Neuron (in vitro differentiated cells): ENCODE measurements around the gene MARCO.

Source experiments
- H2AFZ ChIP-seq: one replicate; pipeline ENCODE4 v1.6.1; 2013; ENCODE audit warnings: low read depth, mild to moderate bottlenecking, inconsistent platforms, low read length, moderate library complexity
- H3K27me3 ChIP-seq: one replicate; pipeline ENCODE4 v1.6.1; 2013; ENCODE audit warnings: low read length; ENCODE audit not compliant: insufficient read depth
- H3K36me3 ChIP-seq: one replicate; pipeline ENCODE4 v1.6.1; 2013; ENCODE audit warnings: low read length; ENCODE audit not compliant: insufficient read depth
- H3K4me1 ChIP-seq: one replicate; pipeline ENCODE4 v1.6.1; 2013; ENCODE audit warnings: low read length; ENCODE audit not compliant: insufficient read depth
- H3K4me3 ChIP-seq: 2 replicates; pipeline ENCODE4 v1.5.1; 2013; ENCODE audit warnings: mild to moderate bottlenecking, low read length, moderate library complexity
- H3K9me3 ChIP-seq: one replicate; pipeline ENCODE4 v1.6.1; 2013; ENCODE audit warnings: low read length

The MARCO gene

DNA sequence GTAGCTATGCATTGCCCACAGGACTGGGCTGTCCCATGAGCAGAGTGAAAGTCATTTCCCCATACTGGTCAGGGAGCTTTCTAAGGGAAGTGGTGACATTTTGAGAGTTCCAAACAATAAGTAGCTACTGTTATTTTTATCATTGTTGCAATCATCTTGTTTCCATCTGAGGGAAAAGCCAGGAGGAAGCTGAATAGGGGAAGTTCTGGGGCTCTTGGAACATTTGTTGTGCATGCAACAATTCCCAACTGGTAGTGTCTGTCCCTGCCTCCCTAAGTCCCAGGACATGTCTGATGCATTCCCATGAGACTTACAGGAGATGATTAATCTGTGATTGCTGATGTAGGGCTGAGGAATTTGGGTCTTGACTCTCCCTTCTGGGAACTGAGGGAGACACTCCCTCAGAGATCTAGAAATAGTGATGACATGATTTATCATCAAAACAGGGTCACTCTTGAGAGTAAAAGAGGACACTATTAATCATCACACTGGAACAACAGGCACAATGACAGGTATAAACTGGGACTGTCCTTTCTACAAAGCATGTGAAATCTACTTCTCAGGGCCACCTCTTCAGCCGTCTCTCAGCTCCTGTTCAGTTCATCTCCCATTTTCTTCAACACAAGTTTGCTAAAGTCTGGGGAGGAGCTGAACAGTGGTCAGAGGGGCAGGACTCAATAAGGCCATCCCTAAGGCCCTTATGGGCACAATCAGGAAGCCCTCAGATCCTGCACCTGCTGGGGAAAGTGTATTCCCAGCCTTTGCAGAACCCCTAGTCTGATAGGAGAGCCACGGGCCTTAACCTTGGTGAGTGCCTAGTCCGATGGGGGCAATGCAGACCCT lies 28.0 kb upstream of the MARCO start:
- no peak overlapping the region for H2AFZ ChIP-seq
- no peak overlapping the region for H3K4me3 ChIP-seq
- H3K9me3 ChIP-seq, result no peaks in the 10 kb centered on the region
- H3K36me3 ChIP-seq, result no peaks in the 10 kb centered on the region
- no peaks in the 10 kb centered on the region for H3K27me3 ChIP-seq
- no peaks in the 10 kb centered on the region for H3K4me1 ChIP-seq

DNA sequence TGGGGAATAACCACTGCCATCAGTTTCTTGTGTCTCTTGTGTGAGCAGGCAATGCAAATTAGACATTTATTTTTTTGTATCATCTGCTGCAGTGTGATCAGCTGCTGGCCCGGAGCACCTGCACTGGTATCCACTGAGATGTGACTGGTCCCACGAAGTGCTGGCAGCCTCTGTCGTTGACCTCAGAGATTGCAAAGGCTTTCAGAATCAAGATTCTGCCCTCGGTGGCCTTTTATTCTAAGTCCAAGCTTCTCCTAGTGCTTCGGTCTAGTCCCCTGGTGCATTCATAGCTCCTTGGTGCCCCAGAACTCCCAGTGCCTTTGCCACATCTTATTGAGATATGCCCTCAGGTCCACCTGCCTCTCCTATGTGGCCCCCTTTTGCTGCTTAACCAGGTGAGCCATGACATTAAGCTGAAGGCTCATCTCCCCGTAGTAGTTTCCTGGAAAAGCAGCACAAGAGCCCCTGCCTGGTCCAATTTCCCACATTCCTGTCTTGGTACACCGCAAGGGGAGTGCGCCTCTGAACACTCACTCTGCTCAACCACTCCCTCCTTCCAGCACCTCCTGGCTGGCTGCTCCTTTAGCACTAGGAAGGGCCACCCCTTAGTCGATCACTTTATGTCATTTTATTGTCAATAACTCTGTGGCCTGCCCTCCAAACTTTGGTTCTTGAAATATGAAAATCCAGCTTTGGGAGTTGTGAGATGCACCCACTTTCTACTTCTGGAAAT lies 27.1 kb upstream of the MARCO start:
- no peaks in the 10 kb centered on the region for H3K9me3 ChIP-seq
- no peak overlapping the region for H2AFZ ChIP-seq
- H3K4me3 ChIP-seq, result no peak overlapping the region
- no peaks in the 10 kb centered on the region for H3K27me3 ChIP-seq
- H3K4me1 ChIP-seq, result no peaks in the 10 kb centered on the region
- no peaks in the 10 kb centered on the region for H3K36me3 ChIP-seq

GRCh38 chr2:118918017-118918416 lies 24.0 kb upstream of the MARCO start:
- no peaks in the 10 kb centered on the region for H3K36me3 ChIP-seq
- no peak overlapping the region for H2AFZ ChIP-seq
- no peaks in the 10 kb centered on the region for H3K27me3 ChIP-seq
- no peak overlapping the region for H3K4me3 ChIP-seq
- H3K4me1 ChIP-seq, result no peaks in the 10 kb centered on the region
- no peaks in the 10 kb centered on the region for H3K9me3 ChIP-seq

GRCh38 chr2:118921646-118922045 lies 20.3 kb upstream of the MARCO start:
- Histone ChIP-seq H3K4me3 (no peak overlapping the region), H2AFZ (no peak overlapping the region), H3K27me3 (no peaks in the 10 kb centered on the region), H3K4me1 (no peaks in the 10 kb centered on the region), H3K36me3 (no peaks in the 10 kb centered on the region), H3K9me3 (no peaks in the 10 kb centered on the region)

GRCh38 chr2:118922254-118922653 lies 19.7 kb upstream of the MARCO start:
- Histone ChIP-seq H3K27me3 (no peaks in the 10 kb centered on the region), H3K9me3 (no peaks in the 10 kb centered on the region), H3K4me1 (no peaks in the 10 kb centered on the region), H2AFZ (no peak overlapping the region), H3K4me3 (no peak overlapping the region), H3K36me3 (no peaks in the 10 kb centered on the region)

GRCh38 chr2:118923371-118923770 lies 18.6 kb upstream of the MARCO start:
- no peaks in the 10 kb centered on the region for H3K36me3 ChIP-seq
- H3K27me3 ChIP-seq, result no peaks in the 10 kb centered on the region

GRCh38 chr2:118925476-118925875 lies 16.5 kb upstream of the MARCO start:
- no peaks in the 10 kb centered on the region for H3K9me3 ChIP-seq
- no peaks in the 10 kb centered on the region for H3K4me1 ChIP-seq
- H3K27me3 ChIP-seq, result no peaks in the 10 kb centered on the region
- no peaks in the 10 kb centered on the region for H3K36me3 ChIP-seq
- no peak overlapping the region for H3K4me3 ChIP-seq
- no peak overlapping the region for H2AFZ ChIP-seq

More at GRCh38 chr2:118923371-118923770, 18.6 kb upstream of the MARCO start:
- no peak overlapping the region for H3K4me3 ChIP-seq
- H3K9me3 ChIP-seq, result no peaks in the 10 kb centered on the region
- no peaks in the 10 kb centered on the region for H3K4me1 ChIP-seq
- no peak overlapping the region for H2AFZ ChIP-seq

GRCh38 chr2:118925981-118926380 lies 16.0 kb upstream of the MARCO start:
- Histone ChIP-seq H2AFZ (no peak overlapping the region), H3K36me3 (no peaks in the 10 kb centered on the region), H3K9me3 (no peaks in the 10 kb centered on the region), H3K4me3 (no peak overlapping the region), H3K4me1 (no peaks in the 10 kb centered on the region), H3K27me3 (no peaks in the 10 kb centered on the region)

DNA sequence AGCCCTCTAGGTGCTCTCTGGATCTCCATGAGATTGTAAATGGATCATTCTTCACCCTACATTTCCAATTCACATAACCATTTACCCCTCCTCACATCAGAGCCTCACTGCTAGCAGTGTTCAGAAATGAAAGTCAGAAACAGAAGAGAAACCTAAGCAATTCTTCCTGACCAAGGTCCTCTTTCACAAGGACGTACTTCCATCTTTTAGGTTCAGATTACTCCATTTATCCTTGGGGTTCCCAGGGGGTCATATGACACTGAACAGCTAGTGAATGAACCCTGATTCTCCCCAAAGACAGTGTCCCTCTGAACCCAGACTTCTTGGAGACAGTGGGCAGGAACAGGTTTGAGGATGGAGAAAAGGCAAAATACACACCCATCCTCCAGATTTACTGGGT lies 12.9 kb upstream of the MARCO start:
- Histone ChIP-seq H3K27me3 (no peaks in the 10 kb centered on the region), H3K4me1 (no peaks in the 10 kb centered on the region), H3K4me3 (no peak overlapping the region), H2AFZ (no peak overlapping the region), H3K36me3 (no peaks in the 10 kb centered on the region), H3K9me3 (no peaks in the 10 kb centered on the region)

- no peak overlapping the region for H2AFZ ChIP-seq
- no peaks in the 10 kb centered on the region for H3K9me3 ChIP-seq
- no peaks in the 10 kb centered on the region for H3K4me1 ChIP-seq
- no peaks in the 10 kb centered on the region for H3K27me3 ChIP-seq
- no peak overlapping the region for H3K4me3 ChIP-seq
- no peaks in the 10 kb centered on the region for H3K36me3 ChIP-seq
Measured at GRCh38 chr2:118932949-118933348, 9.0 kb upstream of the MARCO start.

- H3K36me3 ChIP-seq, result no peaks in the 10 kb centered on the region
- no peak overlapping the region for H2AFZ ChIP-seq
Measured at GRCh38 chr2:118936306-118936705, 5.7 kb upstream of the MARCO start.

DNA sequence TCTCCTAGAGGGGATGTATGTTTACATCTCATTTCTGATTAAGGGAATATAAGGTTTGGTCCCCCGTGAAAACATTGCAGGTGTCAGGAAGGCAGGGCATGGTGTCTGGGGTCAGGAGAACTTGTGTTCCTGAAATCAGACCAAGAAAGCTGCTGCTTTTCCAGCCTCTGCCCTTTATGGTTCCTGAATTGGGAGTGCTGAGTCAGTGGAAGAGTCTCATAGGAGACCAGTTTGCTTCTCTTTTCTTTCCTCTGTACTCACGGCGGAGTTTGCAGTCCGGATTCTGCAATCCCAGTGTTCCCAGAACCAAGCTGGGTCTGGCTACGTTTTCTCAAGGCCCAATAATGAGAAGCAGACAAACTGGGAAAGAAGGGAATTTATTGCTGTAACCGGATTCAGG lies 5.1 kb upstream of the MARCO start:
- Histone ChIP-seq H3K4me3 (no peak overlapping the region), H3K9me3 (no peaks in the 10 kb centered on the region), H3K36me3 (no peaks in the 10 kb centered on the region), H3K4me1 (no peaks in the 10 kb centered on the region), H2AFZ (no peak overlapping the region), H3K27me3 (no peaks in the 10 kb centered on the region)

More at GRCh38 chr2:118936306-118936705, 5.7 kb upstream of the MARCO start:
- Histone ChIP-seq H3K27me3 (no peaks in the 10 kb centered on the region), H3K4me1 (no peaks in the 10 kb centered on the region), H3K4me3 (no peak overlapping the region), H3K9me3 (no peaks in the 10 kb centered on the region)

GRCh38 chr2:118937817-118938216 lies 4.2 kb upstream of the MARCO start:
- H3K9me3 ChIP-seq, result no peaks in the 10 kb centered on the region
- no peaks in the 10 kb centered on the region for H3K4me1 ChIP-seq
- no peaks in the 10 kb centered on the region for H3K36me3 ChIP-seq
- no peak overlapping the region for H3K4me3 ChIP-seq
- H2AFZ ChIP-seq, result no peak overlapping the region
- no peaks in the 10 kb centered on the region for H3K27me3 ChIP-seq
